HEK293 (cell line): Measurements from ENCODE around the gene CHMP1A.

Experiments used
- CTCF ChIA-PET: fragments of 350-600 bp; formaldehyde crosslinking; extraction: SDS; loops from one replicate; lab custom pipeline; 2021; ENCODE audit warnings: antibody characterized with exemption; lab: Yijun Ruan, JAX
- POLR2A ChIA-PET: fragments of 300-600 bp; formaldehyde crosslinking; extraction: SDS; loops from one replicate; lab custom pipeline; 2020; ENCODE audit warnings: antibody characterized with exemption, inconsistent platforms; lab: Yijun Ruan, JAX
- H3K27ac ChIP-seq: fragments of 200-500 bp; sonication (Bioruptor generic); 2 replicates; pipeline ENCODE4 v1.5.1; 2014; ENCODE audit warnings: low read depth, low read length, control low read depth, inconsistent platforms; ENCODE audit errors: extremely low read depth
- H3K36me3 ChIP-seq, 2 experiments: fragments of 200-500 bp in 1 of 2; sonication (Bioruptor generic) in 1 of 2; 1 replicate in 1 of 2; 2 replicates in 1 of 2; pipeline ENCODE4 v1.5.1; 2014 to 2017; ENCODE audit warnings: inconsistent platforms in 2 of 2, low read length in 2 of 2; ENCODE audit not compliant: control insufficient read depth in 2 of 2, insufficient read depth in 1 of 2
- H3K4me1 ChIP-seq: fragments of 200-500 bp; sonication (Bioruptor generic); 2 replicates; pipeline ENCODE4 v1.5.1; 2014; ENCODE audit warnings: mild to moderate bottlenecking, low read length, inconsistent platforms; ENCODE audit not compliant: control insufficient read depth, insufficient read depth
- H3K4me3 ChIP-seq: 2 replicates; pipeline ENCODE4 v1.5.1; 2011; ENCODE audit warnings: low read depth, mild to moderate bottlenecking, control low read depth, low read length, moderate library complexity
- H3K9me3 ChIP-seq: fragments of 200-500 bp; sonication (Bioruptor generic); 2 replicates; pipeline ENCODE4 v1.5.1; 2014; ENCODE audit warnings: low read depth, low read length, inconsistent platforms; ENCODE audit not compliant: control insufficient read depth, insufficient read depth
- BCL11A ChIP-seq: fragments of 450-650 bp; formaldehyde crosslinking; IDR thresholded peaks from 2 replicates; pipeline ENCODE4 v1.5.1; 2016; ENCODE audit warnings: low read depth, missing biosample characterization, missing genetic modification characterization
- BCL6B ChIP-seq: fragments of 450-650 bp; formaldehyde crosslinking; IDR thresholded peaks from 2 replicates; pipeline ENCODE4 v1.5.1; 2017; ENCODE audit warnings: missing biosample characterization, missing genetic modification characterization
- HOXC10 ChIP-seq: sonication (generic); formaldehyde crosslinking; IDR thresholded peaks from 2 replicates; pipeline ENCODE4 v1.8.1; 2023; ENCODE audit warnings: mild to moderate bottlenecking, missing genetic modification reagents
- KLF8 ChIP-seq: fragments of 450-650 bp; formaldehyde crosslinking; IDR thresholded peaks from 2 replicates; pipeline ENCODE4 v1.5.1; 2016; ENCODE audit warnings: missing biosample characterization, missing genetic modification characterization
- MEIS1 ChIP-seq: sonication (generic); formaldehyde crosslinking; IDR thresholded peaks from 2 replicates; pipeline ENCODE4 v1.8.1; 2022; ENCODE audit warnings: missing genetic modification reagents, mild to moderate bottlenecking, borderline replicate concordance
- MYNN ChIP-seq: fragments of 450-650 bp; formaldehyde crosslinking; IDR thresholded peaks from 2 replicates; pipeline ENCODE4 v1.5.1; 2016; ENCODE audit warnings: missing biosample characterization, missing genetic modification characterization, borderline replicate concordance
- PRDM10 ChIP-seq: fragments of 450-650 bp; formaldehyde crosslinking; IDR thresholded peaks from 2 replicates; pipeline ENCODE4 v1.5.1; 2016; ENCODE audit warnings: missing biosample characterization, missing genetic modification characterization
- PRDM4 ChIP-seq: fragments of 450-650 bp; formaldehyde crosslinking; IDR thresholded peaks from 2 replicates; pipeline ENCODE4 v1.5.1; 2017; ENCODE audit warnings: missing biosample characterization, missing genetic modification characterization
- SCRT1 ChIP-seq: fragments of 450-650 bp; formaldehyde crosslinking; IDR thresholded peaks from 2 replicates; pipeline ENCODE4 v1.5.1; 2016; ENCODE audit warnings: missing biosample characterization, missing genetic modification characterization, borderline replicate concordance
- ZBTB20 ChIP-seq: fragments of 450-650 bp; formaldehyde crosslinking; IDR thresholded peaks from 2 replicates; pipeline ENCODE4 v1.5.1; 2016; ENCODE audit warnings: missing biosample characterization, missing genetic modification characterization
- ZFHX2 ChIP-seq: fragments of 450-650 bp; formaldehyde crosslinking; conservative IDR thresholded peaks from 2 replicates; pipeline ENCODE4 v1.5.1; 2016; ENCODE audit warnings: missing biosample characterization, missing genetic modification characterization
- ZNF10 ChIP-seq: fragments of 450-650 bp; formaldehyde crosslinking; IDR thresholded peaks from 2 replicates; pipeline ENCODE4 v1.5.1; 2017; ENCODE audit warnings: missing biosample characterization, missing genetic modification characterization
- ZNF132 ChIP-seq: fragments of 450-650 bp; formaldehyde crosslinking; IDR thresholded peaks from 2 replicates; pipeline ENCODE4 v1.5.1; 2017; ENCODE audit warnings: missing biosample characterization, missing genetic modification characterization, borderline replicate concordance
- ZNF133 ChIP-seq: fragments of 450-650 bp; formaldehyde crosslinking; IDR thresholded peaks from 2 replicates; pipeline ENCODE4 v1.5.1; 2016; ENCODE audit warnings: missing biosample characterization, missing genetic modification characterization
- ZNF138 ChIP-seq: fragments of 450-650 bp; formaldehyde crosslinking; IDR thresholded peaks from 2 replicates; pipeline ENCODE4 v1.5.1; 2016; ENCODE audit warnings: missing biosample characterization, missing genetic modification characterization, borderline replicate concordance
- ZNF248 ChIP-seq: fragments of 450-650 bp; formaldehyde crosslinking; IDR thresholded peaks from 2 replicates; pipeline ENCODE4 v1.5.1; 2017; ENCODE audit warnings: missing biosample characterization, missing genetic modification characterization
- ZNF341 ChIP-seq: fragments of 450-650 bp; formaldehyde crosslinking; IDR thresholded peaks from 2 replicates; pipeline ENCODE4; 2016; ENCODE audit warnings: low read depth, missing biosample characterization, missing genetic modification characterization
- ZNF416 ChIP-seq: fragments of 450-650 bp; formaldehyde crosslinking; IDR thresholded peaks from 2 replicates; pipeline ENCODE4 v1.5.1; 2016; ENCODE audit warnings: missing biosample characterization, missing genetic modification characterization
- ZNF580 ChIP-seq: fragments of 450-650 bp; formaldehyde crosslinking; IDR thresholded peaks from 2 replicates; pipeline ENCODE4 v1.5.1; 2016; ENCODE audit warnings: missing biosample characterization, missing genetic modification characterization
- ZNF585B ChIP-seq: fragments of 450-650 bp; formaldehyde crosslinking; IDR thresholded peaks from 2 replicates; pipeline ENCODE4 v1.5.1; 2016; ENCODE audit warnings: missing biosample characterization, missing genetic modification characterization
- ZNF670 ChIP-seq: fragments of 450-650 bp; formaldehyde crosslinking; IDR thresholded peaks from 2 replicates; pipeline ENCODE4 v1.5.1; 2016; ENCODE audit warnings: missing biosample characterization, missing genetic modification characterization, low read depth
- ZNF785 ChIP-seq: fragments of 450-650 bp; formaldehyde crosslinking; IDR thresholded peaks from 2 replicates; pipeline ENCODE4 v1.5.1; 2016; ENCODE audit warnings: missing biosample characterization, missing genetic modification characterization
- ZNF792 ChIP-seq: fragments of 450-650 bp; formaldehyde crosslinking; IDR thresholded peaks from 2 replicates; pipeline ENCODE4 v1.5.1; 2016; ENCODE audit warnings: missing biosample characterization, missing genetic modification characterization
- ZNF843 ChIP-seq: fragments of 450-650 bp; formaldehyde crosslinking; IDR thresholded peaks from 2 replicates; pipeline ENCODE4 v1.5.1; 2016; ENCODE audit warnings: missing biosample characterization, missing genetic modification characterization
- ZSCAN18 ChIP-seq: fragments of 450-650 bp; formaldehyde crosslinking; IDR thresholded peaks from 2 replicates; pipeline ENCODE4 v1.5.1; 2016; ENCODE audit warnings: missing biosample characterization, missing genetic modification characterization
- ZSCAN23 ChIP-seq: fragments of 450-650 bp; formaldehyde crosslinking; IDR thresholded peaks from 2 replicates; pipeline ENCODE4 v1.5.1; 2016; ENCODE audit warnings: missing biosample characterization, missing genetic modification characterization

CHMP1A gene

GRCh38 chr16:89615176-89615575, 42.3 kb downstream of the CHMP1A start:
- Histone ChIP-seq H3K36me3 (no peaks in the 10 kb centered on the region), H3K27ac (no peak overlapping the region), H3K4me1 (no peaks in the 10 kb centered on the region), H3K4me3 (no peak overlapping the region), H3K9me3 (no peaks in the 10 kb centered on the region)
- POLR2A ChIA-PET = interaction anchor here (1.5 kb wide), 1 partner anchor 20 kb away, joined by 4 read pairs; no protein-coding TSS in a partner anchor
- TF ChIP-seq ZNF670 (tag by site-specific recombination) (no peak), HOXC10 (CRISPR knock-in tag) (no peak), ZFHX2 (tag by site-specific recombination) (no peak), KLF8 (tag by site-specific recombination) (no peak), ZNF133 (tag by site-specific recombination) (no peak), ZNF416 (no peak), ZNF792 (tag by site-specific recombination) (no peak), PRDM4 (no peak), ZNF138 (no peak), ZNF843 (tag by site-specific recombination) (no peak), ZNF132 (tag by site-specific recombination) (no peak), MYNN (no peak), ZNF785 (tag by site-specific recombination) (no peak), SCRT1 (tag by site-specific recombination) (no peak), ZNF10 (tag by site-specific recombination) (no peak), MEIS1 (CRISPR knock-in tag) (no peak)
- CTCF ChIA-PET = interaction anchor here (0.7 to 2.0 kb wide), 7 partner anchors 8 to 46 kb away, joined by 3 to 5 read pairs (median 4); no protein-coding TSS in a partner anchor

- Histone ChIP-seq H3K4me3 (no peak overlapping the region), H3K27ac (no peak overlapping the region), H3K4me1 (0 out of 2 replicates have a peak, but pooled peaks cover 2% of the 10 kb centered on the region), H3K9me3 (no peaks in the 10 kb centered on the region), H3K36me3 (no peaks in the 10 kb centered on the region)
- ChIA-PET POLR2A (interaction anchor here (1.5 kb wide), 1 partner anchor 21 kb away, joined by 4 read pairs; no protein-coding TSS in a partner anchor), CTCF (interaction anchor here (1.0 to 2.0 kb wide), 4 partner anchors 14 to 45 kb away, joined by 4 to 5 read pairs (median 4); no protein-coding TSS in a partner anchor)
- TF ChIP-seq ZNF580 (tag by site-specific recombination) = no peak
- TF ChIP-seq BCL6B (tag by site-specific recombination) = no peak
- no peak for TF ChIP-seq ZNF248 (tag by site-specific recombination)
- TF ChIP-seq ZNF585B (tag by site-specific recombination) = no peak
- no peak for TF ChIP-seq PRDM10
- no peak for TF ChIP-seq ZSCAN18 (tag by site-specific recombination)
- no peak for TF ChIP-seq ZNF785 (tag by site-specific recombination)
- no peak for TF ChIP-seq ZBTB20 (tag by site-specific recombination)
- no peak for TF ChIP-seq ZNF341
- TF ChIP-seq ZSCAN23 (tag by site-specific recombination) = no peak
- no peak for TF ChIP-seq BCL11A (tag by site-specific recombination)
- no peak for TF ChIP-seq ZNF843 (tag by site-specific recombination)
These were observed 43.5 kb downstream of the CHMP1A start for GRCh38 chr16:89613954-89614459.
